Measurements from ENCODE around the gene PRDX3.

GRCh38 chr10:119125942-119126341 lies 52.7 kb downstream of the PRDX3 start:
- no peak for TF ChIP-seq CTCF (conservative IDR thresholded peaks at IDR 0.05 in 1 of 2, IDR thresholded peaks at IDR 0.05 in 1 of 2; ENCODE audit: extremely low read depth in 1 of 2, insufficient read depth in 1 of 2, low read depth in 1 of 2, low read length in 2 of 2)
- no peak for TF ChIP-seq EZH2 (IDR thresholded peaks at IDR 0.05; ENCODE audit: borderline replicate concordance, low read length)
